Calu3 (cell line): ENCODE results near the gene B4GALNT3. TPM values are rescaled to one million over a fixed set of nuclear protein-coding genes. Genes with fewer than 3 reads are reported as not detected.

ENCODE experiments used
- BruUV-seq: library from RNA; stranded (reverse); fragments of 400-500 nt; replicated peaks from 2 replicates; lab custom pipeline; 2021; lab: Mats Ljungman, UMichigan
- CTCF ChIA-PET: fragments of 300-600 bp; sonication (Branson Sonifier 250); formaldehyde crosslinking; loops from one replicate; lab custom pipeline; 2022; ENCODE audit warnings: antibody characterized with exemption; lab: Charles Lee
- DNase-seq: peaks from one replicate; pipeline ENCODE4 v3.0.0; 2022
- H3K27ac Mint-ChIP-seq: one replicate; pipeline ENCODE4 v1.8.0; 2022; ENCODE audit warnings: mixed read lengths; ENCODE audit not compliant: unreplicated experiment
- H3K27me3 Mint-ChIP-seq: one replicate; pipeline ENCODE4 v1.8.0; 2022; ENCODE audit warnings: mixed read lengths; ENCODE audit not compliant: unreplicated experiment
- H3K36me3 Mint-ChIP-seq: one replicate; pipeline ENCODE4 v1.8.0; 2022; ENCODE audit warnings: mild to moderate bottlenecking, moderate library complexity, mixed read lengths; ENCODE audit not compliant: insufficient read depth, unreplicated experiment
- H3K4me1 Mint-ChIP-seq: one replicate; pipeline ENCODE4 v1.8.0; 2022; ENCODE audit warnings: mild to moderate bottlenecking, low read depth, mixed read lengths; ENCODE audit not compliant: unreplicated experiment
- H3K4me3 Mint-ChIP-seq: one replicate; pipeline ENCODE4 v1.8.0; 2022; ENCODE audit warnings: mild to moderate bottlenecking, low read depth, moderate library complexity, mixed read lengths; ENCODE audit not compliant: unreplicated experiment
- H3K9me3 Mint-ChIP-seq: one replicate; pipeline ENCODE4 v1.8.0; 2022; ENCODE audit warnings: low read depth, mixed read lengths; ENCODE audit not compliant: unreplicated experiment
- CTCF ChIP-seq: fragments of 200-600 bp; IDR thresholded peaks from one replicate; pipeline ENCODE4 v1.8.0; 2022; ENCODE audit warnings: antibody characterized with exemption; ENCODE audit not compliant: unreplicated experiment
- intact Hi-C: fragments of 100-400 bp; cut with micrococcal nuclease; formaldehyde crosslinking; loops from one replicate; pipeline ENCODE4 v1.10.0; 2022; ENCODE audit not compliant: unreplicated experiment
- total RNA-seq: library from RNA; stranded (reverse); gene quantifications from 2 replicates; pipeline ENCODE4 v1.2.3, GENCODE V29; 2022

B4GALNT3 gene
- total RNA-seq, 1 experiment from 2014 or later: 19.3 TPM

- no peaks in the 10 kb centered on the region for H3K9me3 Mint-ChIP-seq
- no peak overlapping the region for H3K4me3 Mint-ChIP-seq
- H3K4me1 Mint-ChIP-seq: peaks cover 8% of the 10 kb centered on the region
- peaks cover 10% of the 10 kb centered on the region for H3K27me3 Mint-ChIP-seq
- no peak for TF ChIP-seq CTCF
- intact Hi-C loops: no loop called here
- CTCF ChIA-PET: no interaction called here
- no peak overlapping the region for H3K27ac Mint-ChIP-seq
- BruUV-seq: no TSS peak
- H3K36me3 Mint-ChIP-seq: no peaks in the 10 kb centered on the region
- no peak for DNase-seq
Measured at GRCh38 chr12:608921-609320, 149.2 kb downstream of the B4GALNT3 start.

GRCh38 chr12:611721-612120, 152.0 kb downstream of the B4GALNT3 start:
- Mint-ChIP-seq H3K27me3 (peaks cover 13% of the 10 kb centered on the region), H3K4me3 (no peak overlapping the region), H3K27ac (no peak overlapping the region), H3K4me1 (peaks cover 8% of the 10 kb centered on the region), H3K9me3 (no peaks in the 10 kb centered on the region), H3K36me3 (no peaks in the 10 kb centered on the region)
- DNase-seq: no peak
- TF ChIP-seq CTCF: no peak
- BruUV-seq: no TSS peak
- intact Hi-C loops: no loop called here
- CTCF ChIA-PET: no interaction called here

GRCh38 chr12:612293-612692, 152.6 kb downstream of the B4GALNT3 start:
- DNase-seq: no peak
- no peak overlapping the region for H3K4me3 Mint-ChIP-seq
- no peak for TF ChIP-seq CTCF
- CTCF ChIA-PET: no interaction called here
- no peaks in the 10 kb centered on the region for H3K9me3 Mint-ChIP-seq
- intact Hi-C loops: no loop called here
- BruUV-seq: no TSS peak
- H3K4me1 Mint-ChIP-seq: peaks cover 6% of the 10 kb centered on the region
- peaks cover 13% of the 10 kb centered on the region for H3K27me3 Mint-ChIP-seq
- no peaks in the 10 kb centered on the region for H3K36me3 Mint-ChIP-seq
- H3K27ac Mint-ChIP-seq: no peak overlapping the region

GRCh38 chr12:612886-613285, 153.1 kb downstream of the B4GALNT3 start:
- no peak overlapping the region for H3K4me3 Mint-ChIP-seq
- no peak for DNase-seq
- H3K4me1 Mint-ChIP-seq: peaks cover under 1% of the 10 kb centered on the region
- peaks cover 13% of the 10 kb centered on the region for H3K27me3 Mint-ChIP-seq
- no peaks in the 10 kb centered on the region for H3K9me3 Mint-ChIP-seq
- CTCF ChIA-PET: no interaction called here
- TF ChIP-seq CTCF: no peak
- BruUV-seq: no TSS peak
- intact Hi-C loops: no loop called here
- H3K27ac Mint-ChIP-seq: no peak overlapping the region
- H3K36me3 Mint-ChIP-seq: no peaks in the 10 kb centered on the region

Other genes with a start within 250 kb of the B4GALNT3 start
- 0.90 and 1.8 TPM in 2 replicates for gene SLC6A12, start 245.8 kb upstream of the B4GALNT3 start, total RNA-seq
- gene SLC6A13, start 197.1 kb upstream of the B4GALNT3 start, total RNA-seq: 3.5 and 4.8 TPM in 2 replicates
- 60.7 and 63.6 TPM in 2 replicates for gene KDM5A, start 70.6 kb upstream of the B4GALNT3 start, total RNA-seq
- gene CCDC77, start 58.3 kb upstream of the B4GALNT3 start, total RNA-seq: 12.5 and 16.8 TPM in 2 replicates
- not detected in 2 replicates for gene NINJ2, start 203.5 kb downstream of the B4GALNT3 start, total RNA-seq